Activated CD4-positive, alpha-beta T cell treated with anti-CD3 and anti-CD28 coated beads, Interleukin-2, amount 10 ng/mL, durations not matched to agents 7 days and 5 days (primary cell): ENCODE data around the gene DLGAP5. TPM values are rescaled to one million over a fixed set of nuclear protein-coding genes. Genes with fewer than 3 reads are reported as not detected.

Experiments
- CTCF ChIA-PET: fragments of 350-600 bp; sonication (Branson Sonifier 250); formaldehyde crosslinking; loops from one replicate; lab custom pipeline; 2021; ENCODE audit warnings: antibody characterized with exemption; lab: Charles Lee
- POLR2A ChIA-PET: fragments of 350-600 bp; sonication (Branson Sonifier 250); formaldehyde crosslinking; loops from one replicate; lab custom pipeline; 2021; ENCODE audit warnings: antibody characterized with exemption; lab: Charles Lee
- DNase-seq: peaks from one replicate; pipeline ENCODE4 v3.0.0-alpha.2; 2020
- H3K27ac Mint-ChIP-seq: one replicate; pipeline ENCODE4 v1.8.0; 2021; ENCODE audit warnings: mild to moderate bottlenecking, moderate library complexity, mixed read lengths
- H3K27me3 Mint-ChIP-seq: one replicate; pipeline ENCODE4 v1.8.0; 2021; ENCODE audit warnings: mixed read lengths
- H3K36me3 Mint-ChIP-seq: one replicate; pipeline ENCODE4 v1.8.0; 2021; ENCODE audit warnings: low read depth, mixed read lengths
- H3K4me1 Mint-ChIP-seq: one replicate; pipeline ENCODE4 v1.8.0; 2021; ENCODE audit warnings: mixed read lengths
- H3K4me3 Mint-ChIP-seq: one replicate; pipeline ENCODE4 v1.8.0; 2021; ENCODE audit warnings: mild to moderate bottlenecking, moderate library complexity, mixed read lengths
- H3K9me3 Mint-ChIP-seq: one replicate; pipeline ENCODE4 v1.8.0; 2021; ENCODE audit warnings: mixed read lengths
- total RNA-seq, 2 experiments: library from RNA; stranded (reverse); gene quantifications; one replicate each; pipeline ENCODE4 v1.2.3, GENCODE V29; 2021

Gene DLGAP5
- total RNA-seq, 2 experiments from 2014 or later, result 109 to 117 TPM

DNA sequence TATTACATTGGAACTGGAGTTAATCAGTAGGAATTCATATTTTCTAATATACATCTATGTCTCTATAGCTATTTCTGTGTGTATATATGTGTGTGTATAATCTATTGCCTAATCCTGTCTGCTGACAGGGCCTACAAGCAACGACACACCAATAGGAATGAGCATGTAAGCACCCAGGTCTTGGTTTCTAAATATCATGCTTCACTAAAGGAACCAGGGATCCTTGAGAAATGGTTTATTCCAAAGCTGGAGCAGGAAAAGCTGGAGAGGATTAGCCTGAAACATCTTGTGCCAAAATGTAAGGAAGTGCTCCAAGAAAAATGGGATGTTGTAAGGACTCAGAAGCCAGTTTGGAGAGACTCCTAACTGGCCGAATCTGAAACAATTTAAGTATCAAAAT, 91.6 kb downstream of the DLGAP5 start:
- peak overlapping the region; percentile 22 for H3K27ac Mint-ChIP-seq
- H3K27me3 Mint-ChIP-seq, result no peaks in the 10 kb centered on the region
- peaks cover 12% of the 10 kb centered on the region for H3K36me3 Mint-ChIP-seq
- CTCF ChIA-PET, result interaction anchor here (0.6 to 2.5 kb wide), 8 partner anchors 8 to 104 kb away, joined by 3 to 11 read pairs (median 4); no protein-coding TSS in a partner anchor
- H3K9me3 Mint-ChIP-seq, result peaks cover 11% of the 10 kb centered on the region
- POLR2A ChIA-PET, result interaction anchor here (0.6 kb wide), 1 partner anchor 1692 kb away, joined by 5 read pairs; no protein-coding TSS in a partner anchor
- no peak overlapping the region for H3K4me3 Mint-ChIP-seq
- no peak for DNase-seq
- peaks cover 68% of the 10 kb centered on the region for H3K4me1 Mint-ChIP-seq

- no peaks in the 10 kb centered on the region for H3K27me3 Mint-ChIP-seq
- no peaks in the 10 kb centered on the region for H3K36me3 Mint-ChIP-seq
- ChIA-PET CTCF (interaction anchor here (0.6 to 2.5 kb wide), 8 partner anchors 9 to 53 kb away, joined by 3 to 11 read pairs (median 4); partner anchors contain the start of gene MAPK1IP1L), POLR2A (no interaction called here)
- peak overlapping the region; percentile 89 for H3K27ac Mint-ChIP-seq
- peaks cover under 1% of the 10 kb centered on the region for H3K9me3 Mint-ChIP-seq
- no peak for DNase-seq
- peak overlapping the region; percentile 19 for H3K4me3 Mint-ChIP-seq
- peaks cover 56% of the 10 kb centered on the region for H3K4me1 Mint-ChIP-seq
Observed at GRCh38 chr14:55098561-55098898, 92.9 kb downstream of the DLGAP5 start.

Other genes starting within 250 kb of the DLGAP5 start
- 10 to 100 TPM; 37.5 to 44.1 TPM for gene WDHD1, start 164.5 kb downstream of the DLGAP5 start, total RNA-seq
- gene SOCS4, start 164.3 kb downstream of the DLGAP5 start, total RNA-seq, result 10 to 100 TPM; 29.9 to 30.3 TPM
- gene MAPK1IP1L, start 139.9 kb downstream of the DLGAP5 start, total RNA-seq, result 100 to 1,000 TPM in 1 of 2 experiments, 10 to 100 TPM in 1; 94.3 to 118 TPM
- gene LGALS3, start 62.3 kb downstream of the DLGAP5 start, total RNA-seq, result 10 to 100 TPM; 39.1 to 41.6 TPM
- gene FBXO34, start 79.8 kb upstream of the DLGAP5 start, total RNA-seq, result 10 to 100 TPM; 23.0 to 23.6 TPM
- 1 to 10 TPM; 5.3 to 6.1 TPM for gene ATG14, start 220.2 kb upstream of the DLGAP5 start, total RNA-seq
- gene TBPL2, start 249.0 kb upstream of the DLGAP5 start, total RNA-seq, result not detected